Ecto neural progenitor cell (in vitro differentiated cells): ENCODE results near the gene S100A8.

Experiments
- DNase-seq: peaks from one replicate; pipeline ENCODE4 v3.0.0-alpha.2; 2018; ENCODE audit warnings: low spot score

S100A8 gene

DNA sequence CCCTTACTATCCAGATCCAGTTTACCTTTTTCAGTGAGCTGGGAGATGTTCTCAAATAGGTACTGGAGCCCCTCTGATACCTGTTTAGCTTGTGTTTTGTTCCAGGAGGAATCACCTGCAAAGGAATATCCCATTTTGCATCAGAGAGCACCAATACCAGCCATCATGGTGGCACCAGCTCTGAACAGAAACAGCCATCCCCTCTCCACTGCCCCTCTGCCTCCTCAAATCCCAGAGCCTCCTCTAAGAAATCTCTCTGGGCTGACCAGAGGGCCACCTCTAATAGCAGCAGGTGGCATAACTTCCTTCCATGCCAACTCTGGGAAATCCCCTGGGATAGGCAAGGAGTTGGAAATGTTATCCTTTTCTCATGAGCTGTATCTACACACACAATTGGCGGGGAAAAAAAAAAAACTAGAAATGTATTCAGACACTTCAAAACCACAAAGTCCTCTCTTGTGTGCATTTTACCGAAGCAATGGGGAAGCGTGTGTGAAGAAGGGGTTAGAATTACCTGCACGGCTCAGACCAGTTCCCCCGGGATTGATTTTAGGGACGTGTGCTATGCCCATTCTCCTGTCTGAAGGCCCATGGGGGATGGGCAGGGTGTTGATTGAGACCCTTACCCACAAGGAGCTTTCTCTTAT is 44.7 kb downstream of the S100A8 start:
- peak; percentile 28 for DNase-seq

DNA sequence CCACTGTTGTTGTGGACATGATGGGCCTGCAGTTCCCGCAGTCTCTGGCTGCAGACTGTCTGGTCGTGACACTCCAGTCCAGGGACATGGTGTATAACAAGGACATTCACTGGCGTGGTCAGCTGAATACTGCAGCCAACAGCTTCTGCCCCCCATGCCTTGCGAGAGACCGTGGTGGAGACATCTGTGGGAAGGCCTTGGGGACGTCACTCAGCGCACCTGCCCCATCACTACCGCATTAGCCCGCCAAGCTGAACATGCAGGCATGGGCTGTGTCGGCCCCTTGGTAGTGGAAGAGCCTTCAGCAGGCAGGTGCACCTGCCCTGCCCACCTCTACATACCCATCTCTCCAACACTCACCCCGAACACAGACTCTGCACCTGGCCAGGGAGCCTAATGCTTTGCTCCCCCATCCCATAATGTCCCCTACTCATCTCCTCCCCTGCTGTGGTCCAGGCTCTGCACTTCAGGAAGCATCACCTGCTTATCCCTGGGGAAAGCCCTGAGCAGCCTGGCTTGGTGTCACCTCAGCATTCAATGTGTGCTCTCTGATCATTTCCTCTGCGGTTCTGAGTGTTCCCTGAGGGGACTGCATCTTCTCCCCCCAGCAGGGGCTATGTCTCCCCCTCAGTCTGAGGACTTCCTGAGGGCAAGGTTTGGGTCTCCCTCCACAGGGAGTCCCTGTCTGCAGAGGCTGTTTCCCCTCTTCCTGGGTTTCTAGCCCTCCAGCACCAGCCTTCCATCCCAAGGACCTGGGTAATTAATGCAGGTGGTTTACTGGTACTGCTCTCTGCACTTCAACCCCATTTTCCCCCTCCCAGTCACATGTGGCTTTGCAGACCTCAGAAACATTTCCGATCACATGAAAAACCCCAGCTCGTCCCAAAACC is 45.4 kb downstream of the S100A8 start:
- peak; percentile 31 for DNase-seq

DNA sequence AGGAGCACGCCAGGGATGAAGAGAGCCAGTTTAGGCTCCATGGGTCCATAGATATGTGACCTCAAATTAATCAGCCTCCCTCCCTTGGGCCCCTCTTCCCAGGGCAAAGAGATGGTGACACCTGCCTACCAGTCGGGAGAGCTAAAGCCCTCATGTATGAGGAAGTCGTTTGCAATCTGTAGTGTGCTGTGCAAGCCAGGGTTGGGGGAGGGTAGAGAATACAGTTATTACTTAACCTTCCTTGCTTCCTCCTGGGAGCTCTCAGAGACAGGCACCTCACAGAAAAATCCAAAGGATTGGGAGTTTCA is 46.2 kb downstream of the S100A8 start:
- DNase-seq: peak; percentile 22

DNA sequence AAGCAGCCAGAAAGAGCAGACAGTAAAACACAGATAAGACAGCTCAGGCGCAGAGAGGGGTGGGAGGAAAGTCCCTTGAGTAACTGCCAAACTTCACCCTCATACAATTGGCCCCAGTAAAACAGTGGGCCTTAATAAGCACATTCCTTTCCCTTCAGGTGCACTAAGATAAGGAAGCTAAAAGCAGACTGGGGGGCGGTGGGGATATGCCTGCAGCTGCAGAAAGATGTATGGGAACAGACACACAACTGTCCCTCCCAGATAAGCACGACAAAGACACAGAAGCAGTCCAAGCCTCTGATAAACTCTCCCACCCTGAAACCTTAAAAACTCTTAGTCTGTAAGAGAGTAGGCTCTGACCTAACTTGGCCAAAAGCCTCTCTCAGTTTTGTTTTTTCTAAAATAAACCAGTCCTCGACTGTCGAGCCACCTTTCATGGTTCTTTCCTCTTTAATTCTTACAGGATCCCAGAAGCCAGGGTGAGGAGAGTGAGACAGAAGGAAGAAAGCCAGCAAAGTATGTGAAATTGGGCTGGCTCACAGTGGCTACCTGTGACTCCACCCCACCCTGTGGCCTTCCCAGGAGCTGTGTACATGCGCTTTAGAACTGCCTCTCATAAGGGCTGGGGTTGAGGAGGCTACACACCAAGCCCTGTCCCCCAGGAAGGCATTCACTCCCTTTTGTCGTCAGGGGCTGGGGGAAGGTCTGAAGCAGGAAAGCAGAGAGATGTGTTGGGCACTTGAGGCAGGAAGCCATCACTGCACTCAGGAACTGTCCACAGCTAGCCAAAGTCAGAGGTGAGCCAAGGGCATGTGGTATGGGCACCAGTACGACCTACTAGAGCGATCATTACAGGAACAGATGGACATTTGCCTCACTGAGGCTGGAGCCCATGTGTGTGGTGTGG is 46.8 kb downstream of the S100A8 start:
- DNase-seq: peak; percentile 18

DNA sequence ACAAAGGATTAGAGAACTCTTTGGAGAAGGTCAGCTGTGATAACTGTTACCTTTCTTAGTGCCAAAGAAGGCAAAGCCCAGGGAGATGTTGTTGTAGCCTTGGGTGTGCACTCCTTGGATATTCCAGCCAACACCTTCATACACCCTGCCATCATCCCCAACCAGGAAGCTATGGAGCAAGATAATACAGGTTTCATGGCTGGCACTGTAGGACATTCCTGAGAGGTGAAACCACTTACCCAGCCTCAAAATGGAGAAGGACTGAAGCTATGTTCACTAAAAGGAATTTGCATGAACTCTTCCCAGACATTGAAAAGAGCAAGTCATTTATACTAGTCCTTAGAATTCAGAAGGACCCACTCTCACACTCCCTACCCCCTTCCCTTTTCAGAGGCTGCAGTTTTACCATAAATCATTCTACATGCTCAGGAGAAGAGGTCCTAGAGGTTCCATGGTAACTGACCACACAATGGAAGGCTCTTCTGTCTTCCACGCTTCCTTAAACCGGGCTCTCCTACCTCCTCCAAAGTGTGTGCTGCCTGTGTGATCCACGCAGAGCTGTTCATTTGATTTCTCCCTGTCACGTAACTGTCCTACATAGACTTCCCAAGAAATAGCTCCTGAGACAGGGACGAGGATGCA is 47.7 kb downstream of the S100A8 start:
- no peak for DNase-seq

DNA sequence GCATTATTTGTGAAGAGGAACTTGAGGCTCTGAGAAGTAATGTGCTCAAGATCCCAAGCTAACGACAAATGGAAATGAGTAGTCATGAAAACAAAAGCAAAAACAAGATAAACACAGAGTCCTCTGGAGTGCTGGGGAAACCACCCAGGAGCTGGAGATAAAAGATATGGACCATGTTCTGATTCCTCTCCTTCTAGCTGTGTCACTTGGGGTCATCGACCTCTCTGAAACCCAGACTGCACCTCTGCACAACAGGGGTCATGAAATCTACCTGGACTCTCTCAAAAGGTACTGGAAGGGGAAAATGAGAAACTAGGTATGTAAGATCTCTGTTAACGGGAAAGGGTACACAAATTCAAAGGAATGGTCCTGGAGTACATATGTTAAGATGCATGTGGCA is 48.7 kb downstream of the S100A8 start:
- no peak for DNase-seq

DNA sequence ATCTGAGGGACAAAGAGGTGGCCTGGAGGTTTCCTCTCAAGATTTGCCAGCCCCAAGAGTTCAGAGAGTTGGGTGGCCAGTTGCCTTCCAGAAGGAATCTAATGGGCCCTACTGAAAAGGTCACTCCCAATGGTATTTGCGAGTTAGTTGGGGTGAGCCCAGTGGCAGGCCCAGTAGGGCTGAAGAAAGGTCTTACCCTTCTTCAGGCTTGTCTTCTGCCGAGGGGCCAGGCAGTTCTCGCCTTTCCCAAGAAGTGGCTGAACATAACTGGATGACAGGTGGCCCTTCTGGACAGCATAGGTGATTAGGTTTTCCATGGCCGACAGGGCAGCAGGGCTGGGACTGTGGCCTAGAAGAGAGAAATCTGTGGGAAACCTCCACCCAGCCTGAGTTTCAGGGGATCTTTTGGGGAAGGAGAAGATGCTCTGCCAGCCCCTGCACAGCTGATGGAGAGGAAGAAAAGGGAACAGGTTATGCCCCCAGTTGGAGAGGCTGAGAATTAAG is 49.4 kb downstream of the S100A8 start:
- DNase-seq: no peak

DNA sequence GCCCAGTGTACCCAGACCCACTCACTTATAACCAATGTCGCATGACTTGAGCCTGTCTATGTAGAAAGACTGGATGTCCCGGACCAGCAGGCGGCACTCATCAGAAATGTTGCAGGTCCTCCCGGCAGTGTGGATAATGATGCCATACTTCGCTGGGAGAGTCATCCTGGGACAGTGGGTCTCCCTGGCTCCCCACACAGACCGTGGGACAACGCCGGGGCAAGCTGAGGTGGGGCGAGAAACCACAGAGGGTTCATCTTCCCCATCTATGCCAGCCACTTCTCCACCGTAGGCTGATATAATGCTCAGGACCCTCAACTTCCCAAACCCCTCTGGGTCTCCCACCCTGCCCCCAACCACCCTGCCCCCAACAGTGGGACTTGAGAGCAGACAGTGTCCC is 50.5 kb downstream of the S100A8 start:
- no peak for DNase-seq
